ENCODE results near the gene LIFR.

DNA sequence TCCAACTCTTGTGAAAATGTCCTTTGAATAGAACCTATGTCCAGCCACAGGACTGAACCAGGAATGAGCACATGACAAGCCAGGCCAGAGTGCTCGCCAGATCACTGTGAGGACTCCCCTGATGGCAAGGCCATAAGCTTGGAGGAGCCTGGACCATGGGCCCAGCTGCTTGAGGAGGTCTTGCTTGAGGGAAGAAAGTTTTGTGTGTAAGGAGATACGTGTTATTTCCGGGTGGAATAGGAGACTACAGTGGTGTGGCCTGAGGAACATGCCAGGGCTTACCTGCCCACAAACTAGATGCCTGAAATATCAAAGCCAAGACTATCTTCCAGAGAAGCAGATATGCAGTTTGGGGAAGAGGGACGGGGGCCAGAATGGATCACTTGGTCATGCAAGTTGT is 84.7 kb downstream of the LIFR start:
- TF ChIP-seq, protein P1, sequence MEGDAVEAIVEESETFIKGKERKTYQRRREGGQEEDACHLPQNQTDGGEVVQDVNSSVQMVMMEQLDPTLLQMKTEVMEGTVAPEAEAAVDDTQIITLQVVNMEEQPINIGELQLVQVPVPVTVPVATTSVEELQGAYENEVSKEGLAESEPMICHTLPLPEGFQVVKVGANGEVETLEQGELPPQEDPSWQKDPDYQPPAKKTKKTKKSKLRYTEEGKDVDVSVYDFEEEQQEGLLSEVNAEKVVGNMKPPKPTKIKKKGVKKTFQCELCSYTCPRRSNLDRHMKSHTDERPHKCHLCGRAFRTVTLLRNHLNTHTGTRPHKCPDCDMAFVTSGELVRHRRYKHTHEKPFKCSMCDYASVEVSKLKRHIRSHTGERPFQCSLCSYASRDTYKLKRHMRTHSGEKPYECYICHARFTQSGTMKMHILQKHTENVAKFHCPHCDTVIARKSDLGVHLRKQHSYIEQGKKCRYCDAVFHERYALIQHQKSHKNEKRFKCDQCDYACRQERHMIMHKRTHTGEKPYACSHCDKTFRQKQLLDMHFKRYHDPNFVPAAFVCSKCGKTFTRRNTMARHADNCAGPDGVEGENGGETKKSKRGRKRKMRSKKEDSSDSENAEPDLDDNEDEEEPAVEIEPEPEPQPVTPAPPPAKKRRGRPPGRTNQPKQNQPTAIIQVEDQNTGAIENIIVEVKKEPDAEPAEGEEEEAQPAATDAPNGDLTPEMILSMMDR (IDR thresholded peaks at IDR 0.05) = no peak
- no peak for TF ChIP-seq POLR2A (IDR thresholded peaks at IDR 0.05)

All from body of pancreas (tissue), 4 donors.